Effector CD8-positive, alpha-beta T cell (primary cell): ENCODE data around the gene PARP11.
"Not testable (repeated sequence)": the region's sequence is repeated elsewhere in the genome, so short reads cannot be mapped to it uniquely, and the experiment has no call there.

Experiments used
- DNase-seq: peaks from one replicate; lab custom pipeline; 2025; lab: John Stamatoyannopoulos, UW

Gene PARP11

GRCh38 chr12:3882896-3883564, 9.8 kb upstream of the PARP11 start:
- DNase-seq = no peak

- no peak for DNase-seq
These were observed 9.2 kb upstream of the PARP11 start for GRCh38 chr12:3882406-3882805.

DNA sequence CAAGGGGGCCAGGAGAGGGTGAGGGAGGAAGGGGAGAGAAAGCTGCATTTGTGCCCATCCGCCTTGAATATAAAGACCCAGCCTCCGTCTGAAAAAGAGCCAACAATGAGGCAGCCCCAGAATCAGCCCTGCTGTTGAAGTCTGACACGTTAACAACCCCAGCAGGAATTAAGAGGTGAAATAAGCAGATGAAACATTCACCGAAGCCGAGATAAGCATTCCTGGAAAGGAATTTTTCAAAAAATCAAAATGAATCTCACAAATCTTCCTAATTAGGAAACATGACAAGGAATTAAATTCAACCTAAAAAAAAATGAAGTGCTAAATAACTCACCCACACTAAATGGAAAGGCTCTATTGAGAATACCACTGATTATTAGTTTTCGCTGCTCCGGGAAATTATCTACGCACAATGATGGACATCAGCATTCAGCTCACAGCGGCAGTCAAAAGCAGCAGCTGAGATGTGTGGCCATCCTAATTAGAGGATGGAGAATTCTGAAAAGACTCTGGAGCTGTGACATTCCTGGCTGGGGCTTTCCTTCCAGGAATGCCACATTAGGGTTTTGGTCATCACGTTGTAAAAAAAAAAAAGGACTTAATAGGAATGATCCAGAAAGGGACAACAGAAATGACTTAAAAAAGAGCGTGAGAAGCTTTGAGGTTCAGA, 8.2 kb upstream of the PARP11 start:
- no peak for DNase-seq

DNA sequence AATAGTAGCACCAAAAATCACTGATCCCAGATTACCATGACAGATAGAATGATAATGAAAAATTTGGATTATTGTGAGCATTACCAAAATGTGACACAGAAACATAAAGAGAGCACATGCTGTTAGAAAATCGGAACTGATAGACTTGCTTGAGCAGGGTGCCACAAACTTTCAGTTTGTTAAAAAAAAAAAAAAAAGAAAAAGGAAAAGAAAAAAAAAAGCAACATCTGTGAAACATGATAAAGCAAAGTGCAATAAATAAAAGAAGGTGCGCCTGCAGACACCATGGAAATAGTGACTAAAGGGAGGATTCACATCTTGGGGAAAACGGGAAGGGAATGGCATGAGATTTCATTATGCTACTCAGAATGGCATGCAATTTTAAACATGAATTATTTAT, 6.6 kb upstream of the PARP11 start:
- DNase-seq = no peak

DNA sequence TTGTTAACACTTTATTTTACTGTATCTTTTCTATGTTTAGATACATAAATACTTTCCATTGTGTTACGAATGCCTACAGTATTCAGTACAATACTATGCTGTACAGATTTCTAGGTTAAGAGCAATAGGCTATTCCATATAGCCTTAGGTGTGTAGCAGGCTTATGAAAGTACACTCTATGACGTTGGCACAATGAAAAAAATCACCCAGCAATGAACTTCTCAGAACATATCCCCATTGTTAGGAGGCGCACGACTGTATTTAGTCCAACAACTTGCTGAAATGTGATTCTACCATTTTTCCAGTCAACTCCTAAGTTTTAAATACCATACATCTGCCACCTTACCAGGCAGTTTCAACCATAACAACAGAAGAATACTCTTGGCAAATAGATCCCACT, 1.8 kb downstream of the PARP11 start:
- DNase-seq = no peak

DNA sequence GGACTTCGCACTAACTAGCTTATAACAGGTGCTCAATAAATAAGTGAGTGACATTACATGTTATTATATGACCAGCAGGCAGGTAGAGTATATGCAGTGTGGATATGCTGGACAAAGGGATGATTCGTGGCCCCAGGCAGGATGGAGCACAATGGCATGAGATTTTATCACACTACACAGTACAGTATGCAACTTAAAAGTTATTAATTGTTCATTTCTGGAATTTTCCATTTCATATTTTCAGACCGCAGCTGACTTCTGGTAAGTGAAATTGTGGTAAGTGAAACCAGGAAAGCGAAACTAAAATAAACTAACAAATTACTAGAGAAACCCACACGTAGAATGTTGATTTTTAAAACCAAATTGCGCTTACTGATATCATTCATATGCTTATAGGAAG, 3.3 kb downstream of the PARP11 start:
- no peak for DNase-seq

DNA sequence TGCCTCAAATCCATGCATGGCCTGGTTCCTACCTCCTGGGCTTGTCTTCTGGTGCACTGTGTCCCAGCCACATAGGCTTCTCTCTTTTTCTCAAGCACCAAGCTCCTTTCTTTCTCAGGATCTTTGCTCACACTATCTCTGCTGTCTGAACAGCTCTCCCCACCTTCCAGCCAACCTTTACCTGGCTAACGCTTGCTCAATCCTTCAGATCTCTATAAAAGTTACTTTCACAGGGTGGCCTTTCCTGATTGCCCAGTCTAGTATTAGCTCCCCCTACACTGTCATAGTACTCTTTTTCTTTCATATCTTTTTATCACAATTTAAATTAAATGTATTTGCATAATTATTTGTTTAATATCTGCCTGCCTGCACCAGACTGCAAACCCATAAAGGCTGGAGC, 3.8 kb downstream of the PARP11 start:
- no peak for DNase-seq

GRCh38 chr12:3863756-3864155, 9.4 kb downstream of the PARP11 start:
- no peak for DNase-seq

DNA sequence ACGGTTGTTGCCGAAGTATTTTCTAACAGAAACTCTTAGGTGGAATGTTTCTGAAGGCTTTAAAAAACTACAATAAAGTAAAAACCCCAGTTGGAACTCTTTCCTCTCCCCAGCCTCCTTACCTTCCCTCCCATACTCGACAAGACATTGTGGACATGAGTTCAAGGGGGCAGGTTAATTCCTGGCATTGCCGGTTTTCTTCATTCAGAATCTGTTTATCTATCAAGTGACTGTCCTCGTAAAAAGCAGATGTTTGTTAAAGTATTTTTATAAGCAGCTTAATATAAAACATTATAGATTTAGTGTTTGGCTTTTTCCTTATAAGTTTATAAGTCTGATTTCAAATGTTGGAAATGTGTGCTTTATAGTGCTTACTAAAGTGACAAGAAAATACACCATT, 30.7 kb downstream of the PARP11 start:
- no peak for DNase-seq

DNA sequence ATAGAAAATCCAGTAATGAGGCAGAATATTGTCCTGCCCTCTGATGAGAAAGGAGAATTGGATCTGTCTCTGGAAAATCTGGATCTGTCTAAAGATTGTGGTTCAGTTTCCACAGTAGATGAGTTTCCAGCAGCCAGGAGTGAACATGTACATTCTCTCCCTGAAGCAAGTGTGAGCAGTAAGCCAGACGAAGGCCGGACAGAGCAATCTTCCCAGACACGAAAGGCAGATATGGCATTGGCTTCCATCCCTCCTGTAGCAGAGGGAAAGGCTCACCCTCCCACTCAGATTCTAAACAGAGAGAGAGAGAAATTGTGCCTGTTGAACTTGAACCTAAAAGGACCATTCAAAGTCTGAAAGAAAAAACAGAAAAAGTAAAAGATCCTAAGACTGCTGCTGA, 31.4 kb downstream of the PARP11 start:
- DNase-seq = no peak

DNA sequence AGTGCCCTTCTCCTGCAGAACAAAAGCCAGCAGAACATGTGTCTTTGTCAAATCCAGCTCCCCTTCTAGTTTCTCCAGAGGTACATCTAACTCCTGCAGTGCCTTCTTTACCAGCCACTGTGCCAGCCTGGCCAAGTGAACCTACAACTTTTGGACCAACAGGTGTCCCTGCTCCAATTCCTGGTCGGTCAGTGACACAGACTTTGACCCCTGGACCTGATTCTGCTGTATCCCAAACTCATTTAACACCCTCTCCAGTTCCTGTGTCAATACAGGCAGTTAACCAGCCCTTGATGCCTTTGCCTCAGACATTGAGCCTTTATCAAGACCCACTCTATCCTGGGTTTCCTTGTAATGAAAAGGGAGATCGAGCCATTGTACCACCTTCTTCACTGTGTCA, 32.4 kb downstream of the PARP11 start:
- not testable (repeated sequence) for DNase-seq

DNA sequence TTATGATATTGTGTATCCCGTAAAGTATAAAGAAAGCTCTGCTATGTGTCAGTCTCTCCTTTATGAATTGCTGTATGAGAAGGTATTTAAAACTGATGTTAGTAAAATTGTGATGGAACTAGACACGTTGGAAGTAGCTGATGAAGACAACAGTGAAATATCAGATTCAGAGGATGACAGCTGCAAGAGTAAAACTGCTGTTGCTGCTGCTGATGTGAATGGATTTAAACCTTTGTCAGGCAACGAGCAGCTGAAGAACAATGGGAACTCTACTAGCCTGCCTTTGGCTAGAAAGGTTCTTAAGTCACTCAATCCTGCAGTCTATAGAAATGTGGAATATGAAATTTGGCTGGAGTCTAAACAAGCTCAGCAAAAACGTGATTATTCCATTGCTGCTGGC, 33.5 kb downstream of the PARP11 start:
- not testable (repeated sequence) for DNase-seq

DNA sequence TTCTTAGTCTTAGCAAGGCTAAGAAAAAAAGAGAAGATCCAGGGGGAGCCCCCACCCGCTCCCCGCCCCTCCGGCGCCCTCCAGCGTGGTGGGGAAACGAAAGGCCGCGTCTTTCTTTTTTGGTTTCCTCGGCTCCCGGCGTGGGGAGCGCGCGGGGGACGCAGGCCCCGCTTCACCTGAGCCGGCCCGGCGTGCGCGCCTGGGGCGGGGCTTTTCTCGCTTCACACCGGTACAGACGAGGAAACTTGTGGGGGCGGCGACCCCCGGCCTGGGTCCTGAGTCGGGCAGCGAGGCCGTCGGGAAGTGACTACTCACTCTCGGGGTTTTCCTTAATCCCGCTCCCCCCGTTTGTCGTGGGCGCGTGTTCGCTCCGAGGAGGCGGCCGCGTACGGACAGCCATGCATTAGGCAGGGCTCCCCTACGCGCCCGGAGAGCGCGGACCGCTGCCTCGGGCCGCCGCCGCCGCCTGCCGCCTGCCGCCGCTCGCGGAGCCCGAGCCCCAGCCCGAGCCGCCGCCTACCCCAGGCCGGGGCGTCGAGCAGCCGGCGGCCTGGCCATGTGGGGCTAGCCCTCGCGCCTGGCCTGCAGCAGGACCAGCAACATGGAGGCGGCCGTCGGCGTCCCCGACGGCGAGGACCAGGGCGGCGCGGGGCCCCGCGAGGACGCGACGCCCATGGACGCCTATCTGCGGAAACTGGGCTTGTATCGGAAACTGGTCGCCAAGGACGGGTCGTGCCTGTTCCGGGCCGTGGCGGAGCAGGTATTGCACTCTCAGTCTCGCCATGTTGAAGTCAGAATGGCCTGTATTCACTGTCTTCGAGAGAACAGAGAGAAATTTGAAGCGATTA, 34.3 kb downstream of the PARP11 start:
- DNase-seq = not testable (repeated sequence)

DNA sequence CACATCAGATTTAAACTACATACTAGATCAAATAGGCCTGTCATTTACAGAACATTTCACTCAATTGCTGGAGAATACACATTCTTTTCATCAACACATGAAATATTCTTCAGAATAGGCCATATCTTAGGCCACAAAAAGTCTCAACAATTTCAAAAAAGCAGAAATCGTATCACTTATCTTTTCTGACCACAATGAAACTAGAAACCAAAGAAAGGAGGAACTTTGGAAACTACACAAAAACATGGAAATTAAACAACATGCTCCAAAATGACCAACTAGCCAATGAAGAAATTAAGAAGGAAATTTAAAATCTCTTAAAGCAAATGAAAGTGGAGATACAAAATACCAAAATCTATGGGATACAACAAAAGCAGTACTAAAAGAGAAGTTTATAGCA, 35.1 kb downstream of the PARP11 start:
- DNase-seq = no peak

DNA sequence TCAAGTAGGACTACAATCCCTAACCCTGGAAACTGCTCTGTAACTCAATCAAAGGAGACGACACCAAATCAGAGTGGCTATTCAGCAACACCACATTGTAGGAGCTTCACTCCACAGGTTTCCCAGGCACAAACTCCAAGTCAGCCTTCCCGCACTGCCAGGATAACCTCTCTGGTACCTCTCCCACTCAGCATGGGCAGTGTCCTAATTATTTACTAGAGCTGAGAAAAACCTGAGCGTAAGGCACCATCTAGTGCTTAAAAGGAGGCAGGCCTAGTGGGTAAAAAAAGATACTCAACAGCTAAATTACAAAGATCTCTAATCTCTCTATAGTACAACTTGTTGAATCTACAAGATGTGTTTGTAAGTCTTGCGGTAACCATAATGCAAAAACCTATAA, 36.1 kb downstream of the PARP11 start:
- no peak for DNase-seq

- no peak for DNase-seq
These were observed 36.6 kb downstream of the PARP11 start for GRCh38 chr12:3836641-3837040.

GRCh38 chr12:3835914-3836313, 37.3 kb downstream of the PARP11 start:
- no peak for DNase-seq

DNA sequence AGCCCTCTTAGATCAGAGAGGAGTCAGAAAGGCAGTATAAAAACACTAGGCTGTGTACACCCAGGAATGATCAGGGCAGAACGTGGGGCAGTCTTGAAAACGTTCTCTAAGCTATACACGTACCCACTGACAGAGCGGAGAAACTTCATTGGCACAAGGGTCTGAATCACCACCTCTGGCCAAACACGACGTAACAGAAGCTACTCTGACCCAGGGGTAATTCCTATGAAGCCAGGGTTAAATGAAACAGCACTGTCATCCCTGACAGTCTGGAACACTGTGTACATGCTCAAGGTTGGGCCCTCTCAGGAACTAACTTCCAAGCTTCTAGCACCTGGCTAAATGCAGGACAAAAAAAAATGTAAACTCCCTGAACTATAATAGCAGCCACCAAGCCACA, 38.4 kb downstream of the PARP11 start:
- no peak for DNase-seq

DNA sequence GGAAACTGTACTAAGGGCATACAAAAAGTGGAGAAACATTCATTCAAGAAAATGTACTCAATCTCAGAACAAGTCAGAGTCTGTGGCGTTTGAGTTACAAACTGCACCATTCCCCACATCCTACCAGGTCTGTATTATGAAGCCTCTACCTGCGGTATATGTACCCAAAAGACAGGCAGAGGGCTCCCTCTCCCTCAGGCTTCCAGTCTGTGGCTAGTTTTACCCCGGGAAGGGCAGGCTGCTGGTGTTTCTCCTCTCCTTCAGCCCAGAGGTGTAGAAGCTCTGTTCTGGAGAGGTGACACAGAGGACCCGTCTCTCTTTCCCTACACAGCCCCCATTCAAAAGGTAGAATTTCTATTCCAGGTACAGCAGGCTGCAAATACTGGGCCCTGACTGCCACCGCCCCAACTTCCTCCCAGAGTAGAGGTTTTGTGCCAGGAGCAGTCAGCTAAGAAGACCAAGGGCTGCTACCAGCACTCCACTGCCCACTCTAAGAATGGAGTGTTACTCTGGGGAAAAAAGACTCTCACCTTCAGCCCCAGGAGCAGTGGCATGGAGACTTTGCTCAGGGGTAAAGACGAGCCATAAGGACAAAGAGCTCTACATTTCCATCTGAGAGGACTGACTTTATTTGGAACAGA, 39.4 kb downstream of the PARP11 start:
- no peak for DNase-seq

- no peak for DNase-seq
These were observed 40.5 kb downstream of the PARP11 start for GRCh38 chr12:3832738-3833137.

DNA sequence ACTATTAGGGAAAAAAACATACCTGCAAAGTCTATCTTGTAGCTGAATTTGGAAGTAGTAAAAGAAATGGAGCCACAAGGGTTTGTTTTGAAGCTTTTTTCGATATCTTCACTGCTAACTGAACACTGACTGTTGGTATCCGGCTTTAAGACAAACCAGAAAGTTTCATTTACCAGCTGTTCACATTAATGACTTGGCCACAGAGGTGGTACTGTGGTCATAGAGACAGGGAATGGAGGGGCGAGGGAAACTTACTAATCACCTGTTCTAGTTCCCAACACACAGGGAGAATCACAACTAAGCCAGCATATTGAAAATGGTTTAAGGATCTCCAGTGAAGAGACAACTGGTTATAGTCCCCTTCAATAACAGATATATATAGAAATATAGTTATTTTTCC, 44.3 kb downstream of the PARP11 start:
- no peak for DNase-seq

DNA sequence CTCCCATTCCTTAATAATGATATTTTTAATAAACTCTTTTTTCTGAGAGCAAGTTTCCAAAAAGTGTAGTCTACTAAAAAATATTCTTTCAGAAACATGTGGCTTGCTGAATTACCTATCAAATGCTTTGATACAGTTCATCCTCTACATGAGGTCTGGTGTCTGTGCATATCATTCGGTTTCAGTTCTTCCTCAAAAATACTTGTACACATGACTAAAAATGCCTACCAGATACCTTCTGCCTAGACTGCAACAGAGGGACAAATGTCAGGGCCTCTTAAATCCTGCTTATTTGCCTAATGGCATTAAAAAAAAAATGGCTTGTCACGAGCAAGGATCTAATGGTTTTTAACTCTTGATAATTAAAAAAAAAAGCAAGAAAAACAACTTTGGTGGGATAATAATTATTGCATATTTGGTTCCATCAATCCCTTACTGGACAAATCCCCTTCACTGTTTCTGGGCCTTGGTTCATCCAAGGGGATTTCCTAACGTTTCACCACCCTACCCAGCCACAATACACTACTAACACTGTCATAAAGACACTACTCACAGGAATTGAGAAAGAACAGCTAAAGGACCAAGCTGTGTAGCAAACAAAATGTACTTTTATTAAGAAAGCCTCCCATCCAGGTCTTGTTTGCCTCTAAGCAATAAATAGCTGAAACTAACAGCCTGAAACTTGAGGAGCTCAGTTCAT, 45.7 kb downstream of the PARP11 start:
- no peak for DNase-seq
